ENCODE results near the gene DCHS2. TPM values are rescaled to one million over a fixed set of nuclear protein-coding genes. Genes with fewer than 3 reads are reported as not detected.

The DCHS2 gene
- total and polyA plus RNA-seq, 2 experiments from 2014 or later, result 0.12 to 1.7 TPM

- no peak overlapping the region for H2AFZ ChIP-seq
- H3K4me1 ChIP-seq (ENCODE audit: insufficient read depth), result no peaks in the 10 kb centered on the region
- WGBS (ENCODE audit: low lambda C conversion rate, missing lambda C conversion rate), result 80% methylated on average over 2 of the region's 2 CpGs
These were observed 123.9 kb downstream of the DCHS2 start for GRCh38 chr4:154367659-154368058.

GRCh38 chr4:154366956-154367355 is 124.6 kb downstream of the DCHS2 start:
- H3K79me2 ChIP-seq, result no peaks in the 10 kb centered on the region
- H3K4me2 ChIP-seq, result no peak overlapping the region
- H3K4me1 ChIP-seq (ENCODE audit: insufficient read depth), result no peaks in the 10 kb centered on the region
- H3K27ac ChIP-seq, result no peak overlapping the region
- H2AFZ ChIP-seq, result no peak overlapping the region
- H3K4me3 ChIP-seq, result no peak overlapping the region
- no peak for DNase-seq (ENCODE audit: low spot score)
- WGBS (ENCODE audit: low lambda C conversion rate, missing lambda C conversion rate), result 68% methylated on average over 4 of the region's 4 CpGs
- H4K20me1 ChIP-seq (ENCODE audit: insufficient read depth, poor library complexity, severe bottlenecking), result no peaks in the 10 kb centered on the region
- H3K9me3 ChIP-seq (ENCODE audit: low read depth), result no peaks in the 10 kb centered on the region
- no peak for TF ChIP-seq EZH2 (IDR thresholded peaks at IDR 0.05; ENCODE audit: borderline replicate concordance)
- no peak for TF ChIP-seq CTCF (IDR thresholded peaks at IDR 0.05; ENCODE audit: poor library complexity)
- TF ChIP-seq EZH2phosphoT487 (IDR thresholded peaks at IDR 0.05; ENCODE audit: low read depth, severe bottlenecking, unreplicated experiment), result no peak
- H3K9me2 ChIP-seq (replicated peaks; ENCODE audit: insufficient read depth), result no peaks in the 10 kb centered on the region
- no peaks in the 10 kb centered on the region for H3K36me3 ChIP-seq (replicated peaks; ENCODE audit: insufficient read depth, low read depth)
- H3K27me3 ChIP-seq, result no peaks in the 10 kb centered on the region

More at GRCh38 chr4:154367659-154368058, 123.9 kb downstream of the DCHS2 start:
- Histone ChIP-seq H3K4me2 (no peak overlapping the region), H3K9me2 (replicated peaks; ENCODE audit: insufficient read depth) (no peaks in the 10 kb centered on the region), H3K27ac (no peak overlapping the region), H3K9me3 (ENCODE audit: low read depth) (no peaks in the 10 kb centered on the region), H3K79me2 (no peaks in the 10 kb centered on the region), H3K4me3 (no peak overlapping the region), H3K36me3 (replicated peaks; ENCODE audit: insufficient read depth, low read depth) (no peaks in the 10 kb centered on the region), H3K27me3 (no peaks in the 10 kb centered on the region), H4K20me1 (ENCODE audit: insufficient read depth, poor library complexity, severe bottlenecking) (no peaks in the 10 kb centered on the region)
- DNase-seq (ENCODE audit: low spot score), result no peak
- TF ChIP-seq EZH2 (IDR thresholded peaks at IDR 0.05; ENCODE audit: borderline replicate concordance), result no peak
- no peak for TF ChIP-seq CTCF (IDR thresholded peaks at IDR 0.05; ENCODE audit: poor library complexity)
- no peak for TF ChIP-seq EZH2phosphoT487 (IDR thresholded peaks at IDR 0.05; ENCODE audit: low read depth, severe bottlenecking, unreplicated experiment)

- no peak overlapping the region for H2AFZ ChIP-seq
- 75% methylated on average over 7 of the region's 7 CpGs for WGBS (ENCODE audit: low lambda C conversion rate, missing lambda C conversion rate)
- H3K4me1 ChIP-seq (ENCODE audit: insufficient read depth), result no peaks in the 10 kb centered on the region
- no peaks in the 10 kb centered on the region for H3K27me3 ChIP-seq
- no peaks in the 10 kb centered on the region for H3K9me2 ChIP-seq (replicated peaks; ENCODE audit: insufficient read depth)
- no peaks in the 10 kb centered on the region for H3K36me3 ChIP-seq (replicated peaks; ENCODE audit: insufficient read depth, low read depth)
- TF ChIP-seq EZH2phosphoT487 (IDR thresholded peaks at IDR 0.05; ENCODE audit: low read depth, severe bottlenecking, unreplicated experiment) (no peak), CTCF (IDR thresholded peaks at IDR 0.05; ENCODE audit: poor library complexity) (no peak), EZH2 (IDR thresholded peaks at IDR 0.05; ENCODE audit: borderline replicate concordance) (no peak)
- H3K9me3 ChIP-seq (ENCODE audit: low read depth), result no peaks in the 10 kb centered on the region
- H3K27ac ChIP-seq, result no peak overlapping the region
- no peak overlapping the region for H3K4me2 ChIP-seq
- no peak for DNase-seq (ENCODE audit: low spot score)
- H3K79me2 ChIP-seq, result no peaks in the 10 kb centered on the region
- no peaks in the 10 kb centered on the region for H4K20me1 ChIP-seq (ENCODE audit: insufficient read depth, poor library complexity, severe bottlenecking)
- H3K4me3 ChIP-seq, result no peak overlapping the region
These were observed 127.3 kb downstream of the DCHS2 start for GRCh38 chr4:154364066-154364845.
